GM19463 (cell line): ENCODE results near the gene PARD3B.

ENCODE experiments used
- ATAC-seq: cut with Tn5 transposase; IDR thresholded peaks from one replicate; pipeline ENCODE4 v1.9.1; 2021; ENCODE audit warnings: mild to moderate bottlenecking, moderate library complexity; ENCODE audit not compliant: unreplicated experiment

The PARD3B gene

GRCh38 chr2:204923957-204924356 lies 378.7 kb downstream of the PARD3B start:
- ATAC-seq: no peak

GRCh38 chr2:204931562-204931961 lies 386.3 kb downstream of the PARD3B start:
- no peak for ATAC-seq

GRCh38 chr2:204933735-204934374 lies 388.6 kb downstream of the PARD3B start:
- no peak for ATAC-seq

GRCh38 chr2:204944927-204945326 lies 399.7 kb downstream of the PARD3B start:
- no peak for ATAC-seq

- no peak for ATAC-seq
Observed at GRCh38 chr2:204945376-204945775, 400.1 kb downstream of the PARD3B start.

- ATAC-seq: no peak
Observed at GRCh38 chr2:204946892-204947291, 401.6 kb downstream of the PARD3B start.

- ATAC-seq: no peak
Observed at GRCh38 chr2:204947405-204947804, 402.1 kb downstream of the PARD3B start.

- no peak for ATAC-seq
Observed at GRCh38 chr2:204948024-204948763, 402.9 kb downstream of the PARD3B start.

GRCh38 chr2:204948822-204949221 lies 403.5 kb downstream of the PARD3B start:
- ATAC-seq: no peak

GRCh38 chr2:204950695-204951346 lies 405.5 kb downstream of the PARD3B start:
- no peak for ATAC-seq

- ATAC-seq: no peak
Observed at GRCh38 chr2:204958371-204958770, 413.1 kb downstream of the PARD3B start.

- ATAC-seq: no peak
Observed at GRCh38 chr2:204964414-204964813, 419.1 kb downstream of the PARD3B start.

GRCh38 chr2:204966245-204966644 lies 421.0 kb downstream of the PARD3B start:
- ATAC-seq: no peak

GRCh38 chr2:204967199-204967960 lies 422.1 kb downstream of the PARD3B start:
- no peak for ATAC-seq

- ATAC-seq: no peak
Observed at GRCh38 chr2:204971206-204971907, 426.1 kb downstream of the PARD3B start.

GRCh38 chr2:204972161-204972560 lies 426.9 kb downstream of the PARD3B start:
- ATAC-seq: no peak

- no peak for ATAC-seq
Observed at GRCh38 chr2:204972606-204973336, 427.5 kb downstream of the PARD3B start.

- no peak for ATAC-seq
Observed at GRCh38 chr2:204973616-204974015, 428.3 kb downstream of the PARD3B start.

GRCh38 chr2:204974487-204974886 lies 429.2 kb downstream of the PARD3B start:
- no peak for ATAC-seq

- no peak for ATAC-seq
Observed at GRCh38 chr2:204977914-204978313, 432.6 kb downstream of the PARD3B start.
